AG09319 (cell line): ENCODE data around the gene GPR27.

Source experiments
- DNase-seq: peaks from one replicate; pipeline ENCODE4 v3.0.0-alpha.2; 2010; ENCODE audit warnings: low read depth; ENCODE audit errors: extremely low read depth
- TF ChIP-seq, protein P1 (sequence below): IDR thresholded peaks from 2 replicates; pipeline ENCODE4 v1.5.1; 2011; ENCODE audit warnings: low read depth, mild to moderate bottlenecking, inconsistent platforms, low read length, moderate library complexity

GPR27 gene

DNA sequence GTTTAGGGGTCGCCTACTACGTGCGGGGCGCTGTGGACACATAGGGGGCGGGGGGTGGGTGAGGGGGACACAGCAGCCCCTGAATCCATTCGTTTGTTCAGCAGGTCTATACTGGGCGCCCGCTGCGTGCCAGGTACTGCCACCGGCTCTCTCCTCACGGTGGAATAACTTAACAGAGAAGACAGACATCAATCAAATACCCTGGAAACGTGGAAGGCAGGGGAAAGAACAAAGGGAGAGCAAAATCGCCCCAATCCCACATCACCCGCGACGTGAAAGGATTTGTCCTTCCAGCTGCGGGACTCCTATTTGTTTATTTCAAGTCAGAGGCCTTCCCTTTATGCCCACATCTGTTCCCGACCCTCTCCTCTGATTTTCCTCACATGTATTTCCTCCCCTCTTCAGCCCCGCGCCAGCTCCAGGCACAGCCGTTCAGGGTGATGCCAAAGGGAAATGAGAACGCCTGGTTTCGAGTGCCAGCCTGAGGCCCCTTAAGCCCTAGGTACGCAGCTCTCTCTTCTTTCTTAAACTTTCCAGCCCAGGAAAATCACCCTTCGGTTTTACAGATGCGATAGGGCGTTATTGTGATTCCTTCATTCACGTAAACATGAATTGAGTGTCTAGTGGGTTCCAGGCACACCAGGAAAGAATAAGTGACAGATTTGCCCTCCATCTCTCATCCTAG is 32.0 kb downstream of the GPR27 start:
- TF ChIP-seq, protein P1, sequence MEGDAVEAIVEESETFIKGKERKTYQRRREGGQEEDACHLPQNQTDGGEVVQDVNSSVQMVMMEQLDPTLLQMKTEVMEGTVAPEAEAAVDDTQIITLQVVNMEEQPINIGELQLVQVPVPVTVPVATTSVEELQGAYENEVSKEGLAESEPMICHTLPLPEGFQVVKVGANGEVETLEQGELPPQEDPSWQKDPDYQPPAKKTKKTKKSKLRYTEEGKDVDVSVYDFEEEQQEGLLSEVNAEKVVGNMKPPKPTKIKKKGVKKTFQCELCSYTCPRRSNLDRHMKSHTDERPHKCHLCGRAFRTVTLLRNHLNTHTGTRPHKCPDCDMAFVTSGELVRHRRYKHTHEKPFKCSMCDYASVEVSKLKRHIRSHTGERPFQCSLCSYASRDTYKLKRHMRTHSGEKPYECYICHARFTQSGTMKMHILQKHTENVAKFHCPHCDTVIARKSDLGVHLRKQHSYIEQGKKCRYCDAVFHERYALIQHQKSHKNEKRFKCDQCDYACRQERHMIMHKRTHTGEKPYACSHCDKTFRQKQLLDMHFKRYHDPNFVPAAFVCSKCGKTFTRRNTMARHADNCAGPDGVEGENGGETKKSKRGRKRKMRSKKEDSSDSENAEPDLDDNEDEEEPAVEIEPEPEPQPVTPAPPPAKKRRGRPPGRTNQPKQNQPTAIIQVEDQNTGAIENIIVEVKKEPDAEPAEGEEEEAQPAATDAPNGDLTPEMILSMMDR, result no peak
- DNase-seq, result no peak

DNA sequence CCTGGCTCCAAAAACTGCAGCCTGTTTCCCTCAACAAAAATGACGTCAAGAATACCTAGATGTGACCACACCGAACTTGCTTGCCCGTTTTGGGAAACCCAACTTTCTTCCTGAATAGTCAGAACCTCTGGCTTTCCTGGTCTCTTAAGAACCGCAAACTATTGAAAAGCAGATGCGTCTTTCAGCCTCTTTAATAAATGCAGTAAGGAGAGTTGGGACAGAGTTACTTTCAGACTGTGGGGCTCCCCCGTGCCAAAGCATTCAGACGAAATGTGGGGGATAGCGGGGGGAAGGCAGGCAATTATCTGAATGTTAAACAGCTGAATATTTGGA is 32.5 kb downstream of the GPR27 start:
- TF ChIP-seq, protein P1, result no peak
- no peak for DNase-seq

DNA sequence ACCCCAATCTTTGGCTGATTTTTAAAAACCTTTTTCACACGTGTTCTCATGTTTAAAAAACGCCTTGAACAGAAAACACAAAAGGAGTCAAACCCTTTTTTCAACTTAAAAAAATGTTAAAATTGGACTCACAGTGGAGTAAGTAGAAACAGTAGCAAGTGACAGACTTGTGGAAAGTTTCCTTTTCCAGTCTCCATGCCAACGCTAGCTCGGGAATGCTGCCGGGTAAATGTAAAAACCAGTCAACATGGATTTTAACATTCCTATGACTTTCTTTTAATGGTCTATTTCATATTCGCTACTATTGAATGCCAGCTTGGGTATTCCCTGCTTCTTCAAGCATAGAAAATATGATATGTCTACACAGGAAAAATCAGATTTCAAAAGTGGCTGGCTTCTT is 32.9 kb downstream of the GPR27 start:
- no peak for DNase-seq
- TF ChIP-seq, protein P1, result no peak

DNA sequence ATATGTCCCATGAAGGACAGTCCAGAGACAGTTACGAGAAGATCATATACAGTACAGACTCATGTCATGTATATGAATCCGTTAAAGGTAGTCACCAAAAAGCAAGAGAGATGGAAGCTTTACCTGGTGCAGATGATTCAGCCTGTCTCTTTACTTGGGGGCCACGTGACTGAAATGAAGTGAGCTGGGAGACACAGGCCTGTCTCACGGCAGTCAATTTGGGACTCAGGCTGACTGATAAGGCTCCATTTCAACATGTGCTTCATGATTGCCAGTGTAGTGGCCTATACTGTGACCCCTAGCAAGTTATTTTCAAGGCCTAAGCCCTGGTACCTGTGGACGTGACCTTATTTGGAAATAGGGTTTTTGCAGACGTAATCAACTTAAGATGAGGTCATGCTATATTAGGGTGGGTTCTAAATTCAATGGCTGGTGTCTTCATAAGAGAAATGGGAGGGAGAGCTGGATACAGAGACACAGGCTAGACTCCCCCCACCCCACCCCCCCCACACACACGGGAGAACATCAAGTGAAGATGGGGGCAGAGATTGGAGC is 34.3 kb downstream of the GPR27 start:
- TF ChIP-seq, protein P1, result no peak
- no peak for DNase-seq

DNA sequence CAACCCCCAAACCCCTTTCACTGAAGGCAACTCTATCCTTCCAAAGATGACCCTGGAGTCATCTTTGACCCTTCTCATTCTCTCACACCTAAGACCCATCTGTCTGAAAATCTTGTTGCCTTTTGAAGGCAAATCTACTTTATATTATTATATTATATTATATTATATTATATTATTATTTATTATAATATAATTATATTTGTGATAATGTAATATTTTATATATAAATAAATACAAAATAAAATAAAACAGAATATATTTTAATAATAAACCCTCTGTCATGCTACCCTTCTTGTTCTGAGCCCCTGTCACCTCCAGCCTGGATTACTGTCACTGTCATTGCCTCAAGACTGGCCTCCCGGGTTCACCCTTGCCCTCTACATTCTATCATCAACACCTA is 36.3 kb downstream of the GPR27 start:
- no peak for DNase-seq
- TF ChIP-seq, protein P1, result no peak

DNA sequence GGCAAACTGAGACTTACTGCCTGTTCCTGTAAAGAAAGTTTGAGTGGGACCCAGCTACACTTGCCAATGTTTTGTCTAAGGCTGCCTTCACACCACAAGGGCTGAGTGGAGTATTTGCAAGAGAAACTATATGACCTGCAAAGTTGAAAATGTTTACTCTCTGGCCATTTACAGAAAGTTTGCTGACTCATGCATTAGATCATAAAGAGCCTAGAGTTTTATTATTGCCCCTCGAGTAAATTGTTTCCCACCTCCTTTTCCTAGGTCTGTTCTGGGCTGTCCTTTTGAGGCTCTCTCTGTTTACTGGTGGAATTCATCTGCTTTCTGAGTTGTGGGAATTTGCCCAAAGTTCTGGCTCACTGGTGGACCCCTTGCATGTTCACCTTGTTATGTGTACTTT is 38.0 kb downstream of the GPR27 start:
- TF ChIP-seq, protein P1, result no peak

DNA sequence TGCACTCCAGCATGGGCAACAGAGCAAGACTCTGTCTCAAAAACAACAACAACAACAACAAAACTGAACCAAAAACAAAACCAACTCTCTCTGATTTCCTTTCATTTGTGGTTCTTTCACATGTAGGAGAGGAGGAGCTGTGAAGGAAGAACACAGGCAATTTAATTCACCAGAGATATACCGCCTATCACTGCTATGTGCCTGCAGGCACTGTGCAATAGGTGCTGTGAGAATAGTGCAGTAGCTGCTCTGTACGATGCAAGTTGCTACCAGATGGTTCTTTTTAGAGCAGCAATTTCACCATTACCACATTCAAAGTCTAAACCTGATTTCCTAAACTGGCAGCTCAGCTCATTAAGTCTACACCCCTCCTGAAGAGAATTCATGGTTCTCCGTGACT is 42.6 kb downstream of the GPR27 start:
- TF ChIP-seq, protein P1, result no peak
- no peak for DNase-seq

More for the DNA sequence above, 38.0 kb downstream of the GPR27 start:
- no peak for DNase-seq
